CD4-positive, alpha-beta T cell treated with Interferon gamma for 1 hour (primary cell): Measurements from ENCODE around the gene TSEN15.

Experiments
- DNase-seq: peaks from one replicate; pipeline ENCODE4 v3.0.0-alpha.2; 2020

The TSEN15 gene

DNA sequence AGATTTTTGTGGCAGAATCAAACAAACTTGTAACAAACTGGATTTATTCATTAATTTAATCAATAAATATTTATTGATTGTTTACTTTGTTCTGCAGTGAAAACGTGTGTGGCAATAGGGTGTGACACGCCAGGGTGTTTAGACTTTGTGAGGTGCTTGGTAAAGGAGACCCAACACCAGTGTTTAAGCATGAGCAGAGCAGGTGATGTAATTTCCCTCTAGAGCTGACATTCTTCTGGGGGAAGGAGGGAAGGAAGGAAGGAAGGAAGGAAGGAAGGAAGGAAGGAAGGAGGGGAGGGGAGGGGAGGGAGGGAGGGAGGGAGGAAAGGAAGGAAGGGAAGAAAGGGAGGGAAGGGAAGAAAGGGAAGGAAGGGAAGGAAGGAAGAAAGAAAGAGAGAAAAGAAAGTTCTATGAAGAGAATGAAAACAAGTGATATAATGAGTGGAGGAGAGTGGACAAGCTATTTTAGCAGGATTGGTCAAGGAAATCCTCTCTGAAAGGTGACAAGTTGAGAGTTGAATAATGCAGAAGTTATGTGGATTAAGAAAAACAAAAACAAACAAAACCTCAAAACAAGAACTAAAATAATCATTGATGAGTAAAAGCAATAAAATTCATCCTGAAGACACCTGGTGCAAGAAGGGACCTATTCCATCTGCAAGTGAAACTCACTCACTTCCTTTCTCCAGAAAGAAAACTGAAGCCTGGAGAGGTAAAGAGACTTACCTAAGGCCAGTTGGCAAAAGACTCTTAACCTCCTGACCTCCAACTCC is 60.8 kb downstream of the TSEN15 start:
- no peak for DNase-seq

DNA sequence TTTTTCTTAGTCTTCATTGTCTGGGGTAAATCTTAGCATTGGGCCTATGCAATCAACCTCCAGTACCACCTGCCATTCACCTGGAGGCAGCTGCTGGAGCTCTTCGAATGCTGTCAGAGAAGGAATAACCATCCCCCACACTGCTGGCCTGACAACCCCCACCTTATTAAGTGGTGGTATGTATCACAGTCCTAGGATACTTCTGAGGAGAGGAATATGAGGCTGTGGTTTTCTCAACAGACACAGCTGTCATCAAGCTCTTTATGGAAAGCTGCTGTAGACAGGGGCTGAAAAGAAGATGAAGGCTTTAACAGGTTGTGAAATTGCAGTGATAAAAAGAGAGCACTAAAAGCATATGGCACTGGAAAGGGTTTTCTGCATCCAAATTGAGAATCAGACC is 61.7 kb downstream of the TSEN15 start:
- no peak for DNase-seq

DNA sequence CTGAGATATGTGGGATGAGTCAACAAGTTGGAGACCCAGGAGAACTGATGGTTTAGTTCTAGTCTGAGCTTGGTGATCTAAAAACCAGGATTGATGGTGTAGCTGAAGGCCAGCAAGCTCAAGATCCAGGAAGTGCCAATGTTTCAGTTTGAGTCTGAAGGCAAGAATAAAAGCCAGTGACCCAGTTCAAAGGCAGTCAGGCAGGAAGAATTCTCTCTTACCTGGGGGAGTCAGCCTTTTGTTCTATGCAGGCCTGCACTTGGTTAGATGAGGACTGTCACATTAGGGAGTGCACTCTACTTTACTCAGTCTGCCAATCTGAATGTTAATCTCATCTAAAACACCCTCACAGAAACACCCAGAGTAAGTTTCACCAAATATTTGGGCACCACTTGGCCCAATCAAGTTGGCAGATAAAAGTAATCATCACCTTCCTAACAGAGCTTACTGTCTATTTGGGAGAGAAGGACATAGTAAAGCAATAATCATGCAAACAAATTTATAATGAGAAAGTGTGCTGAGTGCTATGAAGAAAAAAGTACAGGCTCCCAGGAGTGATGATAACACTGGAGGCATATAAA is 63.4 kb downstream of the TSEN15 start:
- DNase-seq: no peak

DNA sequence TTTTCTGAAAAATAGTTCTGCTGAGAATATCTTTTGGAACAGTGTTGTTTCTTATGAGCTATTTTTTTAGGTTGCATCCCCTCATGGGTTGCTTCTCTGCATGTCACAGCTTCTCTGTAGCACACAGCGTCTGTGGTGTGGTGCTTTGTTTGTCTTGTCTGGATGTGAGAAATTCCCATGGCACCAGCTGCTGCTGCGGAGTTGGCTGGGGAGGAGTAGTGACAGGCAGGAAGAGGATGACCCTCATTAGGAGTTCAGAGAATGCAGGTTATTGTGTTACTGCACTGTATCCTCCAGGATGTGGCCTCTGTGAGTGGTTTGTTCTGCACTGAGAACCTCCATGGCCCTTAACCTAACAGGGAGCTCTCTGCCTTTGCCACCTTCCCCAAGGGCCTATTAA is 64.8 kb downstream of the TSEN15 start:
- no peak for DNase-seq

DNA sequence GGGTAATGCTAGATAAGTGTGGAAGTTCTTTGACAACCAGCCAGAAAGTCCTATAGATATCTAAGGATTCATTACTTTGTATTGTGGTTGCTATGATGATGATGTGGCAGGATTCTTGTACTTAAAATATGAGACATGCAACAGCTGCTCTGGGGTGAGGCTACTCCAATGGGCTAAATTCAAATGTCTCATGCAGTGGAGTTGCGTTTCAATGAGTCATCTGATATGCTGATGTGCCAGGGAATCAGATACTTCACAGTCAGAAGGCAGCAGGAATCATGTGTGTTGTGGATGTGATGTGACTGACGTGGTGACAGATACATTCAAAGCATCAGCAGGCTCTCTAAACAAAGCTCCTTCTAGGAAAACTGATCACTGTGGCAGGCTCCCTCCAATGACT is 66.5 kb downstream of the TSEN15 start:
- no peak for DNase-seq
